CD8-positive, alpha-beta memory T cell (primary cell): Measurements from ENCODE around the gene ONECUT3. TPM values are rescaled to one million over a fixed set of nuclear protein-coding genes. Genes with fewer than 3 reads are reported as not detected.
A peak's percentile ranks its signal among the peaks of the same experiment; 100 is the strongest.

ENCODE experiments used
- CTCF ChIA-PET: fragments of 350-600 bp; sonication (Branson Sonifier 250); formaldehyde crosslinking; loops from one replicate; lab custom pipeline; 2021; ENCODE audit warnings: antibody characterized with exemption; lab: Charles Lee
- POLR2A ChIA-PET: fragments of 350-600 bp; sonication (Branson Sonifier 250); formaldehyde crosslinking; loops from one replicate; lab custom pipeline; 2021; ENCODE audit warnings: antibody characterized with exemption; lab: Charles Lee
- DNase-seq, 5 donors: peaks; one replicate each; pipeline versions ENCODE4 v3.0.0 to v3.0.0-alpha.2; 2020 to 2022; ENCODE audit warnings: mixed read lengths in 1 of 5
- H3K27ac ChIP-seq: one replicate; pipeline ENCODE4 v1.7.0; 2013; ENCODE audit warnings: low read depth, mild to moderate bottlenecking, low read length, moderate library complexity
- H3K27me3 ChIP-seq: 2 replicates; pipeline ENCODE4 v1.7.0; 2013; ENCODE audit warnings: low read length, mild to moderate bottlenecking; ENCODE audit not compliant: insufficient read depth, poor library complexity, severe bottlenecking
- H3K36me3 ChIP-seq: 2 replicates; pipeline ENCODE4 v1.7.0; 2013; ENCODE audit warnings: mild to moderate bottlenecking, low read length, moderate library complexity; ENCODE audit not compliant: insufficient read depth
- H3K4me1 ChIP-seq: 2 replicates; pipeline ENCODE4 v1.7.0; 2013; ENCODE audit warnings: mild to moderate bottlenecking, low read length, moderate library complexity; ENCODE audit not compliant: insufficient read depth
- H3K4me3 ChIP-seq: 2 replicates; pipeline ENCODE4 v1.7.0; 2013; ENCODE audit warnings: mild to moderate bottlenecking, low read length
- H3K9me3 ChIP-seq: 2 replicates; pipeline ENCODE4 v1.7.0; 2013; ENCODE audit warnings: mild to moderate bottlenecking, low read length
- H3K27ac Mint-ChIP-seq, 8 donors: one replicate each; pipeline ENCODE4 v1.8.0; 2020 to 2021; ENCODE audit warnings: mixed read lengths in 8 of 8, mild to moderate bottlenecking in 6 of 8, inconsistent platforms in 3 of 8, moderate library complexity in 3 of 8
- H3K27me3 Mint-ChIP-seq, 2 donors: one replicate each; pipeline ENCODE4 v1.8.0; 2020 to 2021; ENCODE audit warnings: mixed read lengths in 2 of 2, mild to moderate bottlenecking in 1 of 2, moderate library complexity in 1 of 2
- H3K36me3 Mint-ChIP-seq, 3 donors: one replicate each; pipeline ENCODE4 v1.8.0; 2020 to 2021; ENCODE audit warnings: mixed read lengths in 3 of 3, inconsistent platforms in 1 of 3, mild to moderate bottlenecking in 1 of 3
- H3K4me1 Mint-ChIP-seq, 3 donors: one replicate each; pipeline ENCODE4 v1.8.0; 2020 to 2021; ENCODE audit warnings: mixed read lengths in 3 of 3, inconsistent platforms in 1 of 3, mild to moderate bottlenecking in 1 of 3
- H3K4me3 Mint-ChIP-seq, 7 donors: one replicate each; pipeline ENCODE4 v1.8.0; 2020 to 2021; ENCODE audit warnings: mixed read lengths in 7 of 7, mild to moderate bottlenecking in 6 of 7, moderate library complexity in 4 of 7, inconsistent platforms in 2 of 7
- H3K9me3 Mint-ChIP-seq, 5 donors: one replicate each; pipeline ENCODE4 v1.8.0; 2020 to 2022; ENCODE audit warnings: mixed read lengths in 5 of 5, mild to moderate bottlenecking in 3 of 5, moderate library complexity in 2 of 5, inconsistent platforms in 1 of 5
- polyA plus RNA-seq: library from polyadenylated mRNA; unstranded; fragments of 300-500 nt; fragmentation: Illumina TruSeq; gene quantifications from one replicate; pipeline ENCODE4 v1.2.3, GENCODE V29; 2021
- total RNA-seq, 2 experiments: library from RNA; stranded (reverse); gene quantifications; one replicate each; pipeline ENCODE4 v1.2.3, GENCODE V29; 2021

Gene ONECUT3
- total and polyA plus RNA-seq, 3 experiments from 2014 or later, result not detected

GRCh38 chr19:1717200-1717969, 35.9 kb upstream of the ONECUT3 start:
- no peak overlapping the region for H3K27ac ChIP-seq
- peak overlapping the region in 1 of 8 donors; percentile 68 for H3K27ac Mint-ChIP-seq
- no peak overlapping the region for H3K4me3 Mint-ChIP-seq
- H3K27me3 ChIP-seq, result peaks cover 22% of the 10 kb centered on the region
- ChIA-PET CTCF (no interaction called here), POLR2A (no interaction called here)
- peaks cover 0 to 7% (median 3%) of the 10 kb centered on the region in 3 donors for H3K4me1 Mint-ChIP-seq
- H3K9me3 ChIP-seq, result no peaks in the 10 kb centered on the region
- DNase-seq, result no peak
- no peaks in the 10 kb centered on the region for H3K4me1 ChIP-seq
- H3K36me3 Mint-ChIP-seq, result no peaks in the 10 kb centered on the region
- H3K4me3 ChIP-seq, result no peak overlapping the region
- H3K9me3 Mint-ChIP-seq, result no peaks in the 10 kb centered on the region
- peaks cover 53 to 56% of the 10 kb centered on the region in 2 donors for H3K27me3 Mint-ChIP-seq
- H3K36me3 ChIP-seq, result no peaks in the 10 kb centered on the region

- H3K4me3 Mint-ChIP-seq, result no peak overlapping the region
- ChIA-PET POLR2A (no interaction called here), CTCF (no interaction called here)
- peaks cover 56 to 57% of the 10 kb centered on the region in 2 donors for H3K27me3 Mint-ChIP-seq
- Histone ChIP-seq H3K27me3 (peaks cover 22% of the 10 kb centered on the region), H3K36me3 (no peaks in the 10 kb centered on the region), H3K4me3 (no peak overlapping the region), H3K27ac (no peak overlapping the region), H3K4me1 (no peaks in the 10 kb centered on the region), H3K9me3 (no peaks in the 10 kb centered on the region)
- H3K9me3 Mint-ChIP-seq, result no peaks in the 10 kb centered on the region
- H3K36me3 Mint-ChIP-seq, result no peaks in the 10 kb centered on the region
- no peak overlapping the region for H3K27ac Mint-ChIP-seq
- no peak for DNase-seq
- H3K4me1 Mint-ChIP-seq, result peaks cover 0 to 7% (median 3%) of the 10 kb centered on the region in 3 donors
Measured at GRCh38 chr19:1717970-1718264, 35.4 kb upstream of the ONECUT3 start.

- H3K27me3 ChIP-seq, result peaks cover 22% of the 10 kb centered on the region
- H3K4me3 Mint-ChIP-seq, result no peak overlapping the region
Measured at GRCh38 chr19:1718420-1719291, 34.6 kb upstream of the ONECUT3 start.

GRCh38 chr19:1719519-1719918, 33.8 kb upstream of the ONECUT3 start:
- no peak overlapping the region for H3K4me3 ChIP-seq
- POLR2A ChIA-PET, result no interaction called here
- H3K27ac Mint-ChIP-seq, result no peak overlapping the region
- H3K27ac ChIP-seq, result no peak overlapping the region
- peaks cover 56 to 63% of the 10 kb centered on the region in 2 donors for H3K27me3 Mint-ChIP-seq
- H3K9me3 ChIP-seq, result no peaks in the 10 kb centered on the region
- peaks cover 22% of the 10 kb centered on the region for H3K27me3 ChIP-seq
- no peaks in the 10 kb centered on the region for H3K36me3 ChIP-seq
- no peaks in the 10 kb centered on the region for H3K9me3 Mint-ChIP-seq
- no peaks in the 10 kb centered on the region for H3K4me1 ChIP-seq
- H3K4me1 Mint-ChIP-seq, result peaks cover 1 to 7% (median 3%) of the 10 kb centered on the region in 3 donors
- DNase-seq, result no peak
- CTCF ChIA-PET, result no interaction called here
- no peak overlapping the region for H3K4me3 Mint-ChIP-seq
- no peaks in the 10 kb centered on the region for H3K36me3 Mint-ChIP-seq

More at GRCh38 chr19:1718420-1719291, 34.6 kb upstream of the ONECUT3 start:
- H3K9me3 Mint-ChIP-seq, result no peaks in the 10 kb centered on the region
- peaks cover under 1 to 7% (median 3%) of the 10 kb centered on the region in 3 donors for H3K4me1 Mint-ChIP-seq
- Histone ChIP-seq H3K36me3 (no peaks in the 10 kb centered on the region), H3K4me1 (no peaks in the 10 kb centered on the region), H3K9me3 (no peaks in the 10 kb centered on the region), H3K27ac (no peak overlapping the region), H3K4me3 (no peak overlapping the region)
- ChIA-PET POLR2A (no interaction called here), CTCF (no interaction called here)
- DNase-seq, result no peak
- no peak overlapping the region for H3K27ac Mint-ChIP-seq
- H3K27me3 Mint-ChIP-seq, result peaks cover 58 to 62% of the 10 kb centered on the region in 2 donors
- H3K36me3 Mint-ChIP-seq, result no peaks in the 10 kb centered on the region

- no peak overlapping the region for H3K27ac Mint-ChIP-seq
- Histone ChIP-seq H3K9me3 (no peaks in the 10 kb centered on the region), H3K4me1 (no peaks in the 10 kb centered on the region), H3K36me3 (no peaks in the 10 kb centered on the region), H3K4me3 (no peak overlapping the region), H3K27me3 (peaks cover 22% of the 10 kb centered on the region), H3K27ac (no peak overlapping the region)
- ChIA-PET CTCF (no interaction called here), POLR2A (no interaction called here)
- H3K4me1 Mint-ChIP-seq, result peaks cover 1 to 7% (median 3%) of the 10 kb centered on the region in 3 donors
- no peaks in the 10 kb centered on the region for H3K36me3 Mint-ChIP-seq
- DNase-seq, result no peak
- H3K27me3 Mint-ChIP-seq, result peaks cover 60 to 65% of the 10 kb centered on the region in 2 donors
- no peak overlapping the region for H3K4me3 Mint-ChIP-seq
- no peaks in the 10 kb centered on the region for H3K9me3 Mint-ChIP-seq
Measured at GRCh38 chr19:1720237-1720636, 33.1 kb upstream of the ONECUT3 start.

- no peak overlapping the region for H3K27ac ChIP-seq
- no peaks in the 10 kb centered on the region for H3K36me3 ChIP-seq
- POLR2A ChIA-PET, result no interaction called here
- H3K27ac Mint-ChIP-seq, result no peak overlapping the region
- peaks cover 19% of the 10 kb centered on the region for H3K27me3 ChIP-seq
- H3K27me3 Mint-ChIP-seq, result peaks cover 53 to 56% of the 10 kb centered on the region in 2 donors
- no peaks in the 10 kb centered on the region for H3K36me3 Mint-ChIP-seq
- CTCF ChIA-PET, result no interaction called here
- H3K4me1 ChIP-seq, result peaks cover 7% of the 10 kb centered on the region
- H3K4me1 Mint-ChIP-seq, result peaks cover 4 to 5% (median 4%) of the 10 kb centered on the region in 3 donors
- no peaks in the 10 kb centered on the region for H3K9me3 Mint-ChIP-seq
- H3K9me3 ChIP-seq, result no peaks in the 10 kb centered on the region
- DNase-seq, result peak in 1 of 5 donors; percentile 22
- H3K4me3 ChIP-seq, result no peak overlapping the region
- H3K4me3 Mint-ChIP-seq, result peak overlapping the region in 5 of 7 donors; percentile 26 to 74 (median 46)
Measured at GRCh38 chr19:1725100-1726064, 27.9 kb upstream of the ONECUT3 start.

GRCh38 chr19:1728816-1729567, 24.3 kb upstream of the ONECUT3 start:
- Mint-ChIP-seq H3K4me1 (peaks cover 3 to 5% (median 4%) of the 10 kb centered on the region in 3 donors), H3K9me3 (no peaks in the 10 kb centered on the region), H3K27ac (peak overlapping the region in 1 of 8 donors; percentile 6), H3K4me3 (peak overlapping the region in 2 of 7 donors; percentile 47 to 54), H3K36me3 (no peaks in the 10 kb centered on the region), H3K27me3 (peaks cover 38 to 46% of the 10 kb centered on the region in 2 donors)
- H3K27me3 ChIP-seq, result peaks cover 17% of the 10 kb centered on the region
- ChIA-PET CTCF (no interaction called here), POLR2A (no interaction called here)
- no peaks in the 10 kb centered on the region for H3K36me3 ChIP-seq
- H3K4me1 ChIP-seq, result peaks cover 7% of the 10 kb centered on the region
- H3K9me3 ChIP-seq, result no peaks in the 10 kb centered on the region
- H3K4me3 ChIP-seq, result no peak overlapping the region
- DNase-seq, result no peak
- no peak overlapping the region for H3K27ac ChIP-seq
